Anterior cingulate cortex (tissue), 58 donors: Measurements from ENCODE around the gene PCF11.

Experiments
- DNase-seq, 58 donors: peaks; one replicate each; lab custom pipeline; 2025; lab: John Stamatoyannopoulos, UW

PCF11 gene

DNA sequence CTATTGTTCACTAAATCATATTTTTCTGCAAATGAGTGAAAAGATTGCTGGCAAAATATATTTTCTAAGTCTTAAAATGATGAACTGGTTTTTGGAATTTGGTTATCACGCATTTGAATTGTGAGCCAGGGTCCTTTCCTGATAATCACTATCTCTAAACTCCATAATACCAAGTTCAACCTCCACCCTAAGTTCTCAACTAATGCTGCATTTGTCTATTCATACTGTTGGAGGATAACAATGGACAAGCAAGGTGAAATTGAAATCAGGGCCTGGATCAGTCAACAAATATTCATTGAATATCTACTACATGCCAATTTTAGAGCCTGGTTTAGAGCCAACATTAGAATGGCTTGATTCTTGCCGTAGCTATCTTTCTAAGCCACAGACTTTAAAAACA lies 4.7 kb upstream of the PCF11 start:
- DNase-seq, result no peak

GRCh38 chr11:83153764-83154163 lies 3.2 kb upstream of the PCF11 start:
- no peak for DNase-seq

- DNase-seq, result peak in 57 of 58 donors; percentile 81 to 100 (median 99)
Measured at GRCh38 chr11:83156144-83156995, 561 bp upstream of the PCF11 start.

DNA sequence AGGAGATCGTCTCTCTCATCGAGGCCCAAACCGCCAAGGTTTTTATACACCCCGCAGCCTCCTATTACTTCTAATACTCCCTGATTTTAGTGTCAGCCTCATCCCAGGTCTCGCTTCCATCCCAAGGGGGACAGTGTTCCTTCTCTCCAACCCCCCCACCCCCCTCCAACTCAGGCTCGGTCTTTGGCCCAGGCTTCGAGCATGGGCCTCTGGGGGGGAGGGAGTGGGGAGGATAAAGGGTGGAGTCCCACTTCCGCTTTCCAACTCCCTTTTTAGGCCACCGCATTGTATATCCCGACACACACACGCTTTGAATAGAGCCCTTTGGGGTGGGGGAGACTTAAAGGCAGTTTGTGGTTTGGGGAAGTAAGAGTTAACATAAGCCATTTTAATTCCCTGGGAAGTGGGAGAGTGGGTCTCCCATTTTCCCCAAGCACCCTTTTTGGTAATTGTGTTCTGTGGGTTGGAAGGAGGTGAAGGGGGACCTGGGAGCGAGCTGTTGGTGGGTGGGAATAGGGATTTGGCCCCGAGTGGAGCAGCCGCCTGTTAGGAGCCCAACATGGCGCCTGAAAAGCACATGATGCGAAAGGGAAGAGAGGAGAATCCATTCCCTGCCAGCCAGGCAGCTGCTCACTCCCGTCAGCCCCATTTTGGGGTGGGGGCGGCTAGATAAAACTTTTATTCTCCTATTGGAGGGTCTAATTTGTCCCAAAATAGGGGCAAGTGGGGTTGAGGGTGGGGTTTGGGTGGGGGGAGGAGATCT lies 844 bp downstream of the PCF11 start:
- peak in 54 of 58 donors; percentile 14 to 74 (median 50) for DNase-seq

GRCh38 chr11:83158357-83158786 lies 1.4 kb downstream of the PCF11 start:
- DNase-seq, result no peak

GRCh38 chr11:83158965-83159901 lies 2.3 kb downstream of the PCF11 start:
- no peak for DNase-seq

DNA sequence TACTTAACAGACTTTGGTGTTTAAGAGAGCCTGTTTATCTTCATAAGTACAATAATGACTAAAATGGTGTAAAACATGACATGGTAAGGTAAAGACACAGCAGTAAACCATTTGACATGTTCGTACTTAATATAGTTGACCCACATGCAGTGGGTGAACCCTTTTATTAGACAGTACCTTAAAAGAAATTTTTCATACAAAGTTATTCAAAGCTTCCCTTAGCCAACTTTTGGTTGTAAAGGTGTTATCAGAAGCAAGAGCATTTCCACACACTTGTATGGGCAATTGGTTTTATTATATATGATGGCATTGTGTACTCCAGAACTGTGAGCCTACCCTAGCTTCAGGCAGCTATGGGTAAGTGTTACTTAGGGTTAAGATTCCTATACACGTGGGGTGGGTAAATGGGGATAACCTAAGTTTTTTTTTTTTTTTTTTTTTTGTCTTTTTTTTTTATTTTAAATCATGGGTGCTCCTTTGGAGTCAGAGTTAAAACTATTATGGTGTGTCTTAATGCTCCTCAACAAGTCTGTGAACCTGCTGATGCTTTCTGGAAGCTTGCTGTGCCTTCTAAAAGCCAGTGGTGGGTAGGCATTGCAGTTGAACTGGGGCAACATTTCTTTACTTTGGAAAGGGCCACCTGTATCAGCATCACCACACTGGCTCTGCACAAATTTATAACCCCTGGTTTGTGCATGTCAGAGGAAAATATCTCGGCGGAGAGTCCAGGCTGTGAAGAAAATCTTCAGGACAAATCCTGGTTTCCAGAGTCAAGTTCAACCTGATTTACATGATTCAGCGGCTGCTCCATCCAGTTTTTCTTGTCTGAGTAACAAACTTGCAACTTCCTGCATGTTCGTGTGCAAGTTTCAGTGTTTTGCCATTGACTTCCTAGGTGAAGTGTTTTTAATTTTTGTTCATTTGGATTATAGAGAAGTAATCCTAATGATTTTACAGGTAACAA lies 3.3 kb downstream of the PCF11 start:
- DNase-seq, result peak in 1 of 58 donors; percentile 4

DNA sequence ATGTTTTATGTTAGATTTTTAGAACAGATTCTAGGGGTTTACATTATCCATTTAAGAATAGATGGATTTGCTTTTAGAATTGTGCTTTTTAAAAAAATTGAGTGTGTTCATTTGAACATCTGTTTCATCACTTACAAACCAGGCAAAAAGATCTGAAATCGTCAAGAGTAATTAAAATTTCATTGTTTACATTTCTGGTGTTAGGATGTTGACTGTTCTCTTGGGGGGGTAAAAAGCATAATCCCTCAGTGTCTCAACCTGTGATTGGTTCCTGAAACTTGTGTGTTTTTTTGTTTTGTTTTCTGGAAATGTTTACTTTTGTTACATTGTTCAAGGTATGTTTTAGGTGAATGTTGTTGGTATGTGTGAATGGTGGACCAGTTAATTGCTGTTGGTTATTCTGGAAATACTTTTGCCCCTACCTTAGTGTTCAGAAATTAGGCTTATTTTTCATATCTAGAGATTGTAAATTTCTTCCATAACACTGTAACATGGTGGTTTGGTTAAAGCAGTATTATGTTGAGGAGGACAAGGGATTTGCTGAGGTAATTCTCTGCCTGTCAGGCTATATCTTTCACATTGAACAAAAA lies 4.8 kb downstream of the PCF11 start:
- DNase-seq, result no peak

- DNase-seq, result no peak
Measured at GRCh38 chr11:83162377-83162776, 5.4 kb downstream of the PCF11 start.

GRCh38 chr11:83166193-83166866 lies 9.4 kb downstream of the PCF11 start:
- no peak for DNase-seq

- DNase-seq, result no peak
Measured at GRCh38 chr11:83168756-83169155, 11.8 kb downstream of the PCF11 start.

DNA sequence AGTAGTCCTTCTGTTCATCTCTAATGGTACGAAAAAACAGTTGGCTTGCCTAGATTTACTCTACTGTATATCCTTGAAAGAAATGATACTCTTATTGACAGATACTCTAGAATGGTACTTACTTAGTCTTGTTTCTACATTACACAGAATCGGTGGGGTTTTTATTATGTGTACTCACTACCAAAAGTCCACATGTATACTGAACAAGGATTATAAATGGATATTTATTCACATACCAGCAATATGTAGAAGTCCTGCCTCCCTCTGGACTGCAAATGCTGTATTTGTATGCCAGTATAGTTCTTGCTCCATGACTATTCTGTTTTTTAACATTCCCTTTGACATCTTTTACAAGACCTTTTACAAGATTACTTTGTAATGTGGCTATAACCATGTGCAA lies 13.9 kb downstream of the PCF11 start:
- DNase-seq, result no peak

GRCh38 chr11:83172551-83172950 lies 15.6 kb downstream of the PCF11 start:
- no peak for DNase-seq

- no peak for DNase-seq
Measured at GRCh38 chr11:83174008-83174407, 17.1 kb downstream of the PCF11 start.

- DNase-seq, result no peak
Measured at GRCh38 chr11:83175815-83176214, 18.9 kb downstream of the PCF11 start.

- DNase-seq, result no peak
Measured at GRCh38 chr11:83181815-83182214, 24.9 kb downstream of the PCF11 start.

GRCh38 chr11:83185767-83186166 lies 28.8 kb downstream of the PCF11 start:
- no peak for DNase-seq

DNA sequence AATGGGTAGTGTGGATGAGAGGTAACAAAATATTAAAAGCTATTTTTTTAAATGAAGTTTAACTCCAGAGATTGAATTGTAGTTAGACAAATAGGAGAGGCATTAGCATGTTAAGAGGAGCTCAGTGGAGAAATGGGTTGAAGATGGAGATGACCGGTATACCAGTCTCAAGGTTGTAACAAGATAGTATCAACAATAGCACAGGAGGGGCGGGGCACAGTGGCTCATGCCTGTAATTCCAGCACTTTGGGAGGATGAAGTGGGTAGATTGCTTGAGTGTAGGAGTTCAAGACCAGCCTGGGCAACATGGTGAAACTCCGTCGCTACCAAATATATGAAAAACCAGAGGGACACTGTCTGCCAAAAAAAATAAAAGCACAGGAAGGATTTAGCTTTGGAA lies 30.5 kb downstream of the PCF11 start:
- no peak for DNase-seq
